Measurements from ENCODE around the gene CYTH2.
A peak's percentile ranks its signal among the peaks of the same experiment; 100 is the strongest.

The CYTH2 gene

GRCh38 chr19:48476176-48476575 is 7.0 kb downstream of the CYTH2 start:
- no peak overlapping the region for H3K4me3 ChIP-seq (ENCODE audit: control insufficient read depth, low read depth, low read length)
- TF ChIP-seq, protein P1, sequence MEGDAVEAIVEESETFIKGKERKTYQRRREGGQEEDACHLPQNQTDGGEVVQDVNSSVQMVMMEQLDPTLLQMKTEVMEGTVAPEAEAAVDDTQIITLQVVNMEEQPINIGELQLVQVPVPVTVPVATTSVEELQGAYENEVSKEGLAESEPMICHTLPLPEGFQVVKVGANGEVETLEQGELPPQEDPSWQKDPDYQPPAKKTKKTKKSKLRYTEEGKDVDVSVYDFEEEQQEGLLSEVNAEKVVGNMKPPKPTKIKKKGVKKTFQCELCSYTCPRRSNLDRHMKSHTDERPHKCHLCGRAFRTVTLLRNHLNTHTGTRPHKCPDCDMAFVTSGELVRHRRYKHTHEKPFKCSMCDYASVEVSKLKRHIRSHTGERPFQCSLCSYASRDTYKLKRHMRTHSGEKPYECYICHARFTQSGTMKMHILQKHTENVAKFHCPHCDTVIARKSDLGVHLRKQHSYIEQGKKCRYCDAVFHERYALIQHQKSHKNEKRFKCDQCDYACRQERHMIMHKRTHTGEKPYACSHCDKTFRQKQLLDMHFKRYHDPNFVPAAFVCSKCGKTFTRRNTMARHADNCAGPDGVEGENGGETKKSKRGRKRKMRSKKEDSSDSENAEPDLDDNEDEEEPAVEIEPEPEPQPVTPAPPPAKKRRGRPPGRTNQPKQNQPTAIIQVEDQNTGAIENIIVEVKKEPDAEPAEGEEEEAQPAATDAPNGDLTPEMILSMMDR (conservative IDR thresholded peaks at IDR 0.05; ENCODE audit: control insufficient read depth, insufficient read depth, low read depth, low read length) = no peak
- no peak for DNase-seq (ENCODE audit: low read depth)

GRCh38 chr19:48477067-48477685 is 8.0 kb downstream of the CYTH2 start:
- DNase-seq (ENCODE audit: low read depth) = no peak
- no peak overlapping the region for H3K4me3 ChIP-seq (ENCODE audit: control insufficient read depth, low read depth, low read length)
- TF ChIP-seq, protein P1 (conservative IDR thresholded peaks at IDR 0.05; ENCODE audit: control insufficient read depth, insufficient read depth, low read depth, low read length) = no peak

DNA sequence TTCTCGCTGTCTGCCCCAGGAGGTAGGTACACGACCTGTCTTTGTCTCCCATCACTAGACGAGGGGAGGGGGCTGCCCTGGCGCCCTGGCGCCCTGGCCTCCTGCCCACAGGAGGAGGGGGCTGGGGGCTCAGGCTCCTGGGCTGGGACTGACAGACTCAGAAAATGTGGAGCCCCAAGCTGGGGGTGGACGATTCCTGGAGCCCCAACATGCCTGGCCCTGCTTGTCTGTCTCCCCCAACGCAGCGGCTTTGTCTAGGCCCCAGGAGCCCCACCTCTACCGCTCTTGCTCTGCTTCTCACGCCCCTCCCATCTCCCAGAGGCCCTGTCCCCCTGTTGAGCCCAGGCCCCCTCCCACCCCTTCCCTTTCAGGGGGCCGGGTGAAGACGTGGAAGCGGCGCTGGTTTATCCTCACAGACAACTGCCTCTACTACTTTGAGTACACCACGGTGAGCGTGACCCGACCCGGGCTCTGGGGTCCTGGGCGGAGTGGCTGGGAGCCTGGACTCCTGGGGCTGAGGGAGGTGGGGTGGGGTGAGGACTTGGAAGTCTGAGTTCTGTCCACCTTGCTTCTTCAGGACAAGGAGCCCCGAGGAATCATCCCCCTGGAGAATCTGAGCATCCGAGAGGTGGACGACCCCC is 8.6 kb downstream of the CYTH2 start:
- TF ChIP-seq, protein P1 (conservative IDR thresholded peaks at IDR 0.05; ENCODE audit: control insufficient read depth, insufficient read depth, low read depth, low read length) = no peak
- H3K4me3 ChIP-seq (ENCODE audit: control insufficient read depth, low read depth, low read length) = no peak overlapping the region
- no peak for DNase-seq (ENCODE audit: low read depth)

GRCh38 chr19:48478339-48479256 is 9.4 kb downstream of the CYTH2 start:
- TF ChIP-seq, protein P1 (conservative IDR thresholded peaks at IDR 0.05; ENCODE audit: control insufficient read depth, insufficient read depth, low read depth, low read length) = no peak
- no peak for DNase-seq (ENCODE audit: low read depth)
- no peak overlapping the region for H3K4me3 ChIP-seq (ENCODE audit: control insufficient read depth, low read depth, low read length)

- TF ChIP-seq, protein P1 (conservative IDR thresholded peaks at IDR 0.05; ENCODE audit: control insufficient read depth, insufficient read depth, low read depth, low read length) = no peak
- no peak overlapping the region for H3K4me3 ChIP-seq (ENCODE audit: control insufficient read depth, low read depth, low read length)
- DNase-seq (ENCODE audit: low read depth) = no peak
Measured at GRCh38 chr19:48479686-48480085, 10.5 kb downstream of the CYTH2 start.

DNA sequence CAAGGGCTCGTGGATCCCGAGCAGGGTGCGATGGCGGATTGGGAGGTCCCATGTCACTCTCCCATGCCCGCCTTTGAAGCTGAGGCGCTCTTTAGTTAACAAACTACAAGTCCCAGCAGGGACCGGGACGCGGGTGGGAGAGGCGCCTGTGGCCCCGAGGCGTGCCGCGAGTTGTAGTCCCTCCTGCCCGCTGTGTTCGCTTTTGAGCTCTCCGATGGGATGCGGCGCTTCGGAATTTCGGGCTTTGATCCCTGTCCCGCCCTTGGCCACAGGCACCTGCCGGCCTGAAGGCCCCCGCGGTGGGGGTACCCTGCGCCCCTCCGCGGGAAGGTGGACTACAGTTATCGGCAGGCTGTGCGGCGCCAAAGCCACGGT is 11.0 kb downstream of the CYTH2 start:
- H3K4me3 ChIP-seq (ENCODE audit: control insufficient read depth, low read depth, low read length) = peak overlapping the region; percentile 38
- TF ChIP-seq, protein P1 (conservative IDR thresholded peaks at IDR 0.05; ENCODE audit: control insufficient read depth, insufficient read depth, low read depth, low read length) = no peak
- peak; percentile 28 for DNase-seq (ENCODE audit: low read depth)
